Ascending aorta (tissue), 2 donors: ENCODE results near the gene PAQR5. TPM values are rescaled to one million over a fixed set of nuclear protein-coding genes. Genes with fewer than 3 reads are reported as not detected.

ENCODE experiments used
- DNase-seq, 2 donors: peaks; one replicate each; pipeline ENCODE4 v3.0.0-alpha.2; 2019; ENCODE audit warnings: low spot score in 2 of 2
- H3K27ac ChIP-seq, 2 donors: fragments of 200-600 bp; sonication (generic); one replicate each; pipeline ENCODE4 v1.5.1; 2016 to 2017; ENCODE audit warnings: mild to moderate bottlenecking in 1 of 2
- H3K27me3 ChIP-seq: fragments of 200-600 bp; sonication (generic); one replicate; pipeline ENCODE4 v1.5.1; 2017
- H3K36me3 ChIP-seq, 2 donors: fragments of 200-600 bp; sonication (generic); one replicate each; pipeline ENCODE4 v1.5.1; 2016
- H3K4me1 ChIP-seq, 2 donors: fragments of 200-600 bp; sonication (generic); one replicate each; pipeline ENCODE4 v1.5.1; 2016 to 2017; ENCODE audit warnings: mild to moderate bottlenecking in 1 of 2
- H3K4me3 ChIP-seq, 2 donors: fragments of 200-600 bp; sonication (generic); one replicate each; pipeline ENCODE4 v1.5.1; 2016 to 2017; ENCODE audit warnings: mild to moderate bottlenecking in 1 of 2
- H3K9me3 ChIP-seq, 2 donors: fragments of 200-600 bp; sonication (generic); one replicate each; pipeline ENCODE4 v1.5.1; 2016
- CTCF ChIP-seq, 3 experiments: fragments of 200-600 bp in 2 of 3; fragments of 450-650 bp in 1 of 3; sonication (generic) in 2 of 3; IDR thresholded peaks; one replicate each; pipeline ENCODE4 v1.5.1; 2016 to 2019; ENCODE audit warnings: antibody characterized with exemption in 3 of 3, mild to moderate bottlenecking in 1 of 3, moderate library complexity in 1 of 3
- intact Hi-C: fragments of 100-400 bp; cut with DNase I; formaldehyde crosslinking; loops from one replicate; pipeline ENCODE4 v1.15.1; 2023
- total RNA-seq: library from RNA; depleted of rRNA; stranded (reverse); fragments of >200 nt; gene quantifications from one replicate; pipeline ENCODE4 v1.1.0, GENCODE V29; 2016

PAQR5 gene
- total RNA-seq, 1 donor from 2014 or later, result 1.1 TPM

GRCh38 chr15:69307939-69308338, 9.2 kb downstream of the PAQR5 start:
- Histone ChIP-seq H3K4me1 (no peaks in the 10 kb centered on the region), H3K36me3 (no peaks in the 10 kb centered on the region), H3K27me3 (no peaks in the 10 kb centered on the region), H3K27ac (no peak overlapping the region), H3K4me3 (no peak overlapping the region), H3K9me3 (no peaks in the 10 kb centered on the region)
- intact Hi-C loops, result no loop called here
- no peak for TF ChIP-seq CTCF (IDR thresholded peaks at IDR 0.05)
- no peak for DNase-seq

- no peak for DNase-seq
- TF ChIP-seq CTCF (IDR thresholded peaks at IDR 0.05), result no peak
- intact Hi-C loops, result no loop called here
Measured at GRCh38 chr15:69308949-69309348, 10.2 kb downstream of the PAQR5 start.

GRCh38 chr15:69311319-69311721, 12.6 kb downstream of the PAQR5 start:
- Histone ChIP-seq H3K27ac (no peak overlapping the region), H3K4me1 (no peaks in the 10 kb centered on the region), H3K4me3 (no peak overlapping the region), H3K36me3 (no peaks in the 10 kb centered on the region), H3K9me3 (no peaks in the 10 kb centered on the region), H3K27me3 (no peaks in the 10 kb centered on the region)
- no peak for DNase-seq
- intact Hi-C loops, result no loop called here
- TF ChIP-seq CTCF (IDR thresholded peaks at IDR 0.05), result no peak

More at GRCh38 chr15:69308949-69309348, 10.2 kb downstream of the PAQR5 start:
- Histone ChIP-seq H3K4me3 (no peak overlapping the region), H3K36me3 (no peaks in the 10 kb centered on the region), H3K4me1 (no peaks in the 10 kb centered on the region), H3K9me3 (no peaks in the 10 kb centered on the region), H3K27me3 (no peaks in the 10 kb centered on the region), H3K27ac (no peak overlapping the region)

GRCh38 chr15:69313432-69314000, 14.8 kb downstream of the PAQR5 start:
- Histone ChIP-seq H3K27ac (no peak overlapping the region), H3K4me1 (no peaks in the 10 kb centered on the region)
- intact Hi-C loops, result no loop called here

GRCh38 chr15:69314131-69314530, 15.4 kb downstream of the PAQR5 start:
- Histone ChIP-seq H3K36me3 (no peaks in the 10 kb centered on the region), H3K9me3 (no peaks in the 10 kb centered on the region), H3K27ac (no peak overlapping the region), H3K27me3 (no peaks in the 10 kb centered on the region), H3K4me3 (no peak overlapping the region), H3K4me1 (no peaks in the 10 kb centered on the region)
- intact Hi-C loops, result no loop called here
- no peak for TF ChIP-seq CTCF (IDR thresholded peaks at IDR 0.05)
- no peak for DNase-seq

More at GRCh38 chr15:69313432-69314000, 14.8 kb downstream of the PAQR5 start:
- Histone ChIP-seq H3K36me3 (no peaks in the 10 kb centered on the region), H3K4me3 (no peak overlapping the region), H3K9me3 (no peaks in the 10 kb centered on the region), H3K27me3 (no peaks in the 10 kb centered on the region)
- no peak for DNase-seq
- no peak for TF ChIP-seq CTCF (IDR thresholded peaks at IDR 0.05)

- no peak for DNase-seq
- Histone ChIP-seq H3K27me3 (no peaks in the 10 kb centered on the region), H3K27ac (no peak overlapping the region), H3K36me3 (no peaks in the 10 kb centered on the region), H3K4me1 (no peaks in the 10 kb centered on the region), H3K4me3 (no peak overlapping the region), H3K9me3 (no peaks in the 10 kb centered on the region)
- intact Hi-C loops, result no loop called here
- no peak for TF ChIP-seq CTCF (IDR thresholded peaks at IDR 0.05)
Measured at GRCh38 chr15:69314736-69315135, 16.0 kb downstream of the PAQR5 start.
